Measurements from ENCODE around the gene SLC6A19.

SLC6A19 gene

GRCh38 chr5:1197876-1198666 lies 3.3 kb upstream of the SLC6A19 start:
- no peak for DNase-seq

- no peak for DNase-seq
Measured at GRCh38 chr5:1199340-1199648, 2.1 kb upstream of the SLC6A19 start.

GRCh38 chr5:1199649-1200494 lies 1.5 kb upstream of the SLC6A19 start:
- no peak for DNase-seq

DNA sequence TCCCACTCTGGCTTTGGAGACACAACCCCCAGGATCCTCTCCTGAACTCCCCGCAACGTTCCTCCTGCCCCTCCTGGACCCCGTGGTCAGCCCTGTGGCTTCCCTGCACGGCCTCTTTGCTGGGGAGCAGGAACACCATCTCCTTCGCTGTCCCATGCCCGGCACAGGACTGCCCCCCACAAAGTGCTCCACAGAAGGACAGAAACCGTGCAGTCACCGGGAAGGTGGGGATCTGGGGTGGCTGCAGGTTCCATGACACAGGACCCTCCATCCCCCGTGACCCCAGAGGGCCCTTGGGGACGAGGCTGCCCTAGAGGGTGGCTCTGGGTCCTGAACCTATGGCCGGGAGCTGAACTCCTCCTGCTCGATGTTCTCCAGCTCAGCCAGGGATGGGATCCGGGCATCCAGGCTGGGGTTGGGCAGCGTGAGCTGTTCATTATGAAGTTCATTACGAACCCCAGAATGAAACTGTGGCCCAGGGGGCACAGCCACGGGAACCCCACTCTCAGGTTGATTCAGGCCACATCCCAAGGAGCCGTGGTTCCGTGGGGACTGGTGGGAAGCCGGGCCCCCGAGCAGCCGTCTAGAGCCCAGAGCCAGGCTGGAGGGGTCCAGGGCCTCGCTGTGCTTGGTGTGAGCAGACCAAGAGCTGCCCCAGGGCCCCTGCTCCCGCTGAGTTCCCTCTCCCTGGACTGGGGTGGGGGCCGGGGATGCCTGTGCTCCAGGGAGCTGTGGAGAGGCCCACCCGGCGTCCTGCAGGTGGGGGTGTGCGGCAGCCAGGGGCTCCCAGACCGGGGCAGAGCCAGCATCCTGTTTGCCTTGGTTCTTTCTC lies 684 bp upstream of the SLC6A19 start:
- DNase-seq = no peak

DNA sequence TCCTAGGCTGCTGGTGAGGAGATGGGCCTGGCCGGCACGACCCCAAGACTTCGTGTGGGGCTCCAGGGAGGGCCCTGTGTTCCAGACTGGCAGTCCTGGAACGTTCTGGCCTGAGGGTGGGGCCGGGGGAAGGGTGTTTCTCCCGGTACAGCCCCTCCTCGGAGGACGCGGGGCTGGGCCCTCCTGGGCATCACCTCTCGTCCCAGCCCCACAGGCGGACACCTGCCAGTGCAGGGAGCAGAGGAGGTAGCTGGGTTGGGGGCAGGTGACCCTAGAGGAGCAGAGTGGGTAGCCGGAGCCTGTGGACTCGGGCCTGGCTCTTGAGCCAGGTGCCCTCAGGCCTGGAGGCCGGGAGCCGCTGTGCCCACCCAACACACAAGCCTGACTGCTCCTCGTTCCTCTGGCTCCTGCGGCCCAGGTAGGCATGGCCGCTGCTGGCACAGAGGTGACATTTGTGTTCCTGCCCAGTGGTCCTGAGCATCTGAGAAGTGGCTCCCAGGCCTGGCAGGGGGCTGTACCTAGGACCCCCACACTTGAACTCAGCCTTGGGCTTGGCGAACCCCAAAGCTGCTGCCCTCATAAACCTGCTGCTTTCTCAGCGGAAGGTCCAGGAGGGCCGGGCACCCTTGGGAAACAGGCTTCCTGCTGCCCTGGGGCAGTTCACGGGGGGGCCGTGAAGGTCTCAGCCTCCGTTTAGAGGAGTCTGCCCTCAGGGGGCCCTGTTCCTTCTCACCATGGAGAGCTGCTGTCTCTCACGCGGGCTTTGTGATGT lies 817 bp downstream of the SLC6A19 start:
- no peak for DNase-seq

DNA sequence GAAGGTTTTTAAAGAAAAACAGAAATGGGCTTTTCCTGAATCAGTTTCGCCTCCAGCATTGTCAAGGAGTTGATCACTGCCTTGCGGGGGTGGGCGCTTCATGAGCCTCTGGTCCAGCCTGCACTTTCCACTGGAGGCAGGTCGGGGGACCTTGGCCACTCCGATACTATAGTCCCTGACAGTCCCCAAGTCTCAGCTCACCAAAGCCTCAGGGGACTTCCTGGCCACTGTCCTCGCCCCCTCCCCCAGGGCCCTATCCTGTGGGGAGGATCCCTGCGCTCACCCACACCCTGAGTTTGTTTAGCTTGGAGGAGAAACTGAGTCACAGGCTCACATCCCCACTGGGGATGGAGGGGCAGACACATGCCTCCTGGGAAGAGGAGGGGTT lies 1.4 kb downstream of the SLC6A19 start:
- no peak for DNase-seq

- no peak for DNase-seq
Measured at GRCh38 chr5:1203311-1203967, 2.0 kb downstream of the SLC6A19 start.

DNA sequence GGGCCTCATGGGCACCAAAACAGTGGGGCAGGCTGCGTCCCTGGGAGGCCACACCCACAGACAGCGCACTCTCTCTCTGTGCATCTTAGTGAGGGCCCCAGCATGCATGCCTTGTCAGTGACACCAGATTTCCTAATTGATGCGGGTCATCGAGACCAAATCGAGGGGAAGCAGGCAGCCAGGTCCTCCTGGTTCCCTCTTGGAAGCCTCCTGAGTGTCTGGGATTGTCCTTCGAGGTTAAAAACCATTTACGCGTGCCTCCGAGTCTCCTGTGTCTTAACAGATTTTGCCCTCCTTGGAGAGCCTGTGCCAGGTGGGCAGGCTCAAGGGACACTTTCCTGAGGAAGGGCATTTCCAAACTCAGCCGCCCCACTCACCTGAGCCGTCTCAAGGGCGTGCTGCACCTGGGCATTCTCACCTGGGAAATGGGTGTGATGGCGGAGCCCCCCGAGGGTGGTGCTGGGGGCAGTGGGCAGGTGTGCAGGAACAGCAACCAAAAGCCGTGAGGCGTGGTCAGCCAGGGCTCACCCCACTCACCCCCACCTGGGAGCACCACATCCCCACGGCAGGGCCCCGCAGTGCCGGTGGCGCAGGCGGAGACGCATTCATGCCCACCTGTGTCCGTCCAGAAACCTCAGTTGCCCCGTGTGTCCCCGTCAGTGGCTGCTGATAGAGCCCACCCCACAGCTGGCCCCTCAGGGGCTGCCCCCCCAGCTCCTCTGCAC lies 2.7 kb downstream of the SLC6A19 start:
- DNase-seq = no peak

DNA sequence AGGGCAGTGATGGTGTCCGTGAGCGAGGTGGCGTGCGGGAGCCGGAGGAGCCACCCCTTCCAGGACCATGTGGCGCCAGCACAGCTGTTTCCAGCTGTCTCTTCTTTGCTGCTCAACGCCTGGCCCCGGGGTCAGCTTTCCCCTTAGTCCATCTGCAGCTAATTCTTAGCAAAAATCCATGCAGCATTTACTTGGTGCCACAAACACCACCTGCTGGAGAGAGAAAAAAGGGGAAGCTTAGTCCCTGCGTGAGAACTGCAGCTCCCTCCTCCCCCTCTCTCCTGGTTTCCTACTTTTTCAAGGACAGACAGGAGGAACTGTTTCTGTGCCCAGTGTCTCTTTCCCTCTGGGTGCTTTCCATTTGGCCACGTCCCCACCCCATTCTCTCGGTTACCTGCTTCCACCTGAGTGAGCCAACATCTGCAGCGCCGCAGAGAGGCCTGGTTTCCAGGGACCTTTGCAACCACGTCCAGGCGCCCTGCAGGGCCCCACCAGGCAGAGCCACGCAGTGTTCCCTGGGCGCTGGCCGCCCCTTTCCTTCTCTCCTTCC lies 3.4 kb downstream of the SLC6A19 start:
- no peak for DNase-seq

DNA sequence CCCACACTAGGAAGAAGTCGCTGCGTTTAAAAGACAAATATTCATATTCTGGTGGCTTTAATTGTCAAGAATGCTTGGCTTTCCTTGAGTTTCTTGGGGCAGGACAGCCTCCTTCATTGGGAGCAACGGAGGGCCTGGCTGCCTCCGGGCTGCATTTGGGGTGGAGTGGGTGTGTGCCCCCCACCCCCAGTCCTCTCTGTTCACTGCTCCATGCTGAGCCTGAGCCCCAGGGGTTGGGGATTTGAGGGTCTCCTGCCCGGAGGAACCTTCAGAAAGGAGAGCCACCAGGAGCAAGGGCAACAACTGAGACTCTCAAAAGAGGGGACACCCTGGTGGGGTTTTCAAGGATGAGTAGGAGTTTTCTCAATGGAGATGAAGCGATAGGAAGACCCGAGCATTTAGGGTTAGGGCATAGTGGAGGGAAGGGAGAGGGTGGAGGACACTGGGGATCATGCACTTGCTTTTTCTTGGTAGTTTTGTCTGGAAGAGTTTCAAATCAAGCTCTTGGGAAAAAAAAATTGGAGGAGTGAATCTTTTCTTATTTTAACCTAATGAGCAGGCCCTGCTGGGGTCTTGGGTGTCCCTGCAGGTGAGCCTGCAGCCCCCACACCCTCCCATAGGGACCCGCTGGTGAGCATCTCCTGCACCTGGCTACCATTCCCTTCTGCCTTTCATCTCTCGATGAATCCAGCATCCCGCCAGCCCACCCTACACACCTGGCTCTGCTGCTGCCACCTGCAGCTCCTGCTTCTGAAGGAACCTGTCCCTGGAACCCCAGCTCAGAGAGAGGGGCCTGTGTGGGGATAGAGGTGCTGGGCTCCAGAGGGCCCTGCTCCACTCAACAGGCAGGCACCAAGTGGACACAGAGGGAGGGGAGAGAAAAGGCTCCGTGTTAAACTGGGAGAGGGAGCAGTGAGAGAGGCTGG lies 4.1 kb downstream of the SLC6A19 start:
- no peak for DNase-seq

GRCh38 chr5:1206521-1207412 lies 5.4 kb downstream of the SLC6A19 start:
- no peak for DNase-seq

- DNase-seq = no peak
Measured at GRCh38 chr5:1207555-1207954, 6.2 kb downstream of the SLC6A19 start.

GRCh38 chr5:1208221-1208742 lies 6.9 kb downstream of the SLC6A19 start:
- no peak for DNase-seq

DNA sequence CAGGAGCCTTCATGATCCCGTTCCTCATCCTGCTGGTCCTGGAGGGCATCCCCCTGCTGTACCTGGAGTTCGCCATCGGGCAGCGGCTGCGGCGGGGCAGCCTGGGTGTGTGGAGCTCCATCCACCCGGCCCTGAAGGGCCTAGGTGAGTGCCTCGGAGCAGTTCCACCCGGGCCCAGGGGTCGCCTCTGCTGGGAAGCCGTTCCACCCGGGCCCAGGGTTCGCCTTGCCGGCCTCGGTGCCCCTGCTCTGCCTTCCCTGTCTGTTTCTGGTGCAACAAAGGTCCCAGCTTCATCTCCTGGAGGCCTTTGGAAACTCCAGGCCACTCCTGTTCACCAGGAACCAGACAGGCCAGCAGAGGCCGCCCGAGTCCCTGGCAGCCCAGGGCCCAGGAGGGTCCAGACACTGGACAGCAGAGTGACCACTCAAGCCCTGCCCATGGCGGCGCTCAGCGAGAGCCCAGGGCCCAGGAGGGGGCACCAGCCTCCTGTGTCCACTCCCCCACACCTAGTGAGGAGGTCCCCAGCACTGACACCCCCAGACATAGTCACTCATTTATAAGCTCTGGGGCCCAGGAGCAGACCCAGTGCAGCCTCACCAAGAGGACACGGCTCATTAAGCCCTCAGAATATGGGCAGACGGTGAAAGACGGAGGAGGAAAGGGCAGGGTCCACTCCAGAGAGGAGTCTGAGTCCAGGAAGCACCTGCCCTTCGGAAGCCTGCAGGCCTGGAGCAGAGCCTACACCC lies 7.5 kb downstream of the SLC6A19 start:
- DNase-seq = peak; percentile 53

- DNase-seq = no peak
Measured at GRCh38 chr5:1209489-1209852, 8.1 kb downstream of the SLC6A19 start.

DNA sequence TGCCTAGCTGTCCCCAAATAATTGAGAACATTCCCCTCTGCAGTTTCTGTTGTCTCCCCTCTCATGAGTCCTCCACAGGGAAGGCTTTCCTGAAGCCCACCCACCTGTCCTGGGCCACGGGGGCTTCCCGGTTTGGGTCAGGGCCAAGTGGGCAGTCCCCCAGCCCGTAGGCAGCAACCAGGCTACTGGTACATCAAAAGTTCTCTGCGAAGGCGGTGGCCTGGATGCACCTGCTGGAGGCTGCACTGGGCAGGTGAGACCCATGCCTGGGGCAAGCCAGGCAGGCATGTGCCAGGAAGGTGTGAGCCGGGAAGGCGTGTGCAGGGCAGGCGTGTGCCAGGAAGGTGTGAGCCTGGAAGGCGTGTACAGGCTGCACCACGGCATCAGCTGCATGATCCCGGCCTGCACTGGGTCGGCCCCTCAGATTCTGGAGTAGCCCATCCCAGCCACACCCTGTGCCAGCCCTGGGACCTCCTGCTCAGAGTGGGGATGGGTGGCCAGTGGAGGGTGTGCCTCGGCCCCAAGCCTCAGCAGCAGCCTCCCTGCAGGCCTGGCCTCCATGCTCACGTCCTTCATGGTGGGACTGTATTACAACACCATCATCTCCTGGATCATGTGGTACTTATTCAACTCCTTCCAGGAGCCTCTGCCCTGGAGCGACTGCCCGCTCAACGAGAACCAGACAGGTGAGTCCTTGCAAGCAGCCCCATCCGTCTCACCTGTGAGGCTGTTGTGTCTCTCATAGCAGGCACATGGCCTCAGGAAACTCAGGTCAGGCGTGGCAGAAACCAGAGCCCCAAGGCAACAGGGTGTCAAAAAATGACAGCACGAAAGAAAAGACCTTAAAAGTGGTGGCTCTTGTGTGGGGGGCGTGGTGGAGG lies 8.7 kb downstream of the SLC6A19 start:
- DNase-seq = no peak

DNA sequence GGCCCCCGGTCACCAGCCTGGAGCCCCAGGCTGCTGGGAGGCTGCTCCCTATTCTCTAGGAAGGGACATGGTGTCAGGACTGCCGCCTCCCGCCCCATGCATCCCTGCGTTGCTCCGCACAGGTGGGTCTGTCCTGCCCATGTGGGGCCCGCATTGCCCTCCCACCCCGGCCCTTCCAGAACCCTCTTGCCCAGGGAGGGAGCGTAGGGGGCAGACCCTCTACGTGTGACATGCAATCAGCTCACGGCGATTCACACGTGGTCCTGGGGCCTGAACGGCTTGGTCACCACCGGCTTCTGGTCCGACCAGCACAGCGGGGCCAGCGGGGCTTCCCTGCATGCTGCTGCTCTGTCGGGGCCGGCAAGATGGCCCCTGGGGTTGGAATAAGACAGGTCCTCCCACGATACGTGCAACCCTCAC lies 9.4 kb downstream of the SLC6A19 start:
- DNase-seq = no peak

Measured in DMS79 treated with DMSO at 0.1 percent for 48 hours (cell line).